H1 (cell line): ENCODE measurements around the gene CSRP1.

Source experiments
- CTCF ChIP-seq, 3 experiments: IDR thresholded peaks; 1 replicate in 2 of 3; 2 replicates in 1 of 3; pipeline versions ENCODE4 v1.5.1 to v1.6.1; 2011; ENCODE audit warnings: low read length in 3 of 3, mild to moderate bottlenecking in 3 of 3, inconsistent platforms in 2 of 3, low read depth in 1 of 3, moderate library complexity in 1 of 3; ENCODE audit not compliant: insufficient read depth in 1 of 3; ENCODE audit errors: control extremely low read depth in 1 of 3
- EZH2 ChIP-seq: fragments of 200-600 bp; sonication (generic); IDR thresholded peaks from 2 replicates; pipeline ENCODE4 v1.7.1; 2012; ENCODE audit warnings: low read depth, mild to moderate bottlenecking, moderate library complexity, low read length, inconsistent platforms; ENCODE audit not compliant: severe bottlenecking
- GTF2F1 ChIP-seq: IDR thresholded peaks from 2 replicates; pipeline ENCODE4 v1.6.1; 2012; ENCODE audit warnings: low read depth, low read length, improper control_type of control experiment, borderline replicate concordance
- HDAC6 ChIP-seq: IDR thresholded peaks from one replicate; pipeline ENCODE4 v1.7.1; 2012; ENCODE audit warnings: low read depth, mild to moderate bottlenecking, inconsistent platforms, low read length, moderate library complexity
- POLR2A ChIP-seq, 2 experiments: IDR thresholded peaks; 1 replicate in 1 of 2; 2 replicates in 1 of 2; pipeline ENCODE4 v1.6.1; 2011; ENCODE audit warnings: low read depth in 2 of 2, low read length in 2 of 2, mild to moderate bottlenecking in 2 of 2; ENCODE audit errors: control extremely low read depth in 1 of 2
- RAD21 ChIP-seq, 2 experiments: IDR thresholded peaks in 1 of 2; conservative IDR thresholded peaks in 1 of 2; 2 replicates each; pipeline ENCODE4 v1.6.1; 2011; ENCODE audit warnings: low read depth in 2 of 2, low read length in 2 of 2, improper control_type of control experiment in 1 of 2, inconsistent platforms in 1 of 2, mild to moderate bottlenecking in 1 of 2, moderate library complexity in 1 of 2
- YY1 ChIP-seq: IDR thresholded peaks from 2 replicates; pipeline ENCODE4 v1.6.1; 2011; ENCODE audit warnings: low read depth, mild to moderate bottlenecking, low read length

GRCh38 chr1:201527879-201528278, 21.0 kb upstream of the CSRP1 start:
- TF ChIP-seq YY1, result no peak
- no peak for TF ChIP-seq POLR2A (IDR thresholded peaks at IDR 0.05; ENCODE audit: control extremely low read depth in 1 of 2, low read depth in 2 of 2, low read length in 2 of 2)
- TF ChIP-seq GTF2F1, result no peak
- TF ChIP-seq RAD21 (IDR thresholded peaks at IDR 0.05 in 1 of 2, conservative IDR thresholded peaks at IDR 0.05 in 1 of 2; ENCODE audit: low read depth in 2 of 2, low read length in 2 of 2), result no peak
- TF ChIP-seq CTCF (IDR thresholded peaks at IDR 0.05; ENCODE audit: control extremely low read depth in 1 of 3, insufficient read depth in 1 of 3, low read depth in 1 of 3, low read length in 3 of 3), result no peak
- TF ChIP-seq HDAC6, result no peak
- TF ChIP-seq EZH2, result no peak
